Right renal cortex interstitium (tissue), 3 donors: ENCODE data around the gene COX20. TPM values are rescaled to one million over a fixed set of nuclear protein-coding genes. Genes with fewer than 3 reads are reported as not detected.
A peak's percentile ranks its signal among the peaks of the same experiment; 100 is the strongest.

Source experiments
- DNase-seq, 3 donors: peaks; one replicate each; pipeline ENCODE4 v3.0.0-alpha.2; 2013; ENCODE audit warnings: low read depth in 3 of 3, low spot score in 2 of 3
- polyA plus RNA-seq, 3 donors: library from polyadenylated mRNA; unstranded; fragments of 120-200 nt; gene quantifications; one replicate each; pipeline ENCODE4 v1.2.1, GENCODE V29; 2013; ENCODE audit not compliant: insufficient read length in 3 of 3

COX20 gene
- polyA plus RNA-seq, 3 donors, result 105 to 111 (median 109) TPM

DNA sequence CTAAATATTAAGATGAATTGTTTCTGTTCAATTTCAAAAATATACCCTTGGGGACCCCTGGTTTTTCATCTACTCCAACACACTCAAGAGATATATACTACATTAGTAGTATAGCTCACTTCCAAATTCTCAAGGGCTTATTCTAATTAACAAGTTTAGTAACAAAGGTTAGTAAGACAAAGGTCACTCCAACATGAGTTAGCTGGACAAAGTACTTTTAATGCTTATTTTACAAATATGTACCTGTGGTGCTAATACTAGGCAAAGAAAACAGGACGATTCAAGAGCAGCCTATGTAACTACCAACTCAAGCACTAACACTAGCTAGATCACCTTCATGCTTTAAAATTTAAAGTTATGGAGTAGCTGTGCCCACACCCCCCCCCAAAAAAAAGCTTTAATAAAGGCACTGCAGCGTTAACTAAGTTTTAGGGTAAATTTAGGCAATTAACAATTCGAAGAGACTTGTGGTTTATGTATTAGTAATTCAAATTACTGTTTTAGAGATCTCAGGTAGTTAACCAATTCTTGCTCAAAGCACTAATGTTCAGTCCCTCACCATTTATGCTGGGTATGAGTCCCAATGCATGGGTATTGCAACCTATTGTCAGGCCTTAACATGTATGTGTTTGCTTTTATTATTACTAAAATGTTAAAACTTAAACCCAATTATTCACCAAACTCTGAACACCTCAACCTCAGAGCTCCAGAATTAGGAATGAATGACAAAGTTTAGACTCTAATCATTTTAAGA is 14.8 kb downstream of the COX20 start:
- DNase-seq, result no peak

GRCh38 chr1:244850896-244851295 is 15.4 kb downstream of the COX20 start:
- no peak for DNase-seq

- no peak for DNase-seq
These were observed 16.2 kb downstream of the COX20 start for GRCh38 chr1:244851546-244852231.

GRCh38 chr1:244852694-244853093 is 17.2 kb downstream of the COX20 start:
- DNase-seq, result no peak

DNA sequence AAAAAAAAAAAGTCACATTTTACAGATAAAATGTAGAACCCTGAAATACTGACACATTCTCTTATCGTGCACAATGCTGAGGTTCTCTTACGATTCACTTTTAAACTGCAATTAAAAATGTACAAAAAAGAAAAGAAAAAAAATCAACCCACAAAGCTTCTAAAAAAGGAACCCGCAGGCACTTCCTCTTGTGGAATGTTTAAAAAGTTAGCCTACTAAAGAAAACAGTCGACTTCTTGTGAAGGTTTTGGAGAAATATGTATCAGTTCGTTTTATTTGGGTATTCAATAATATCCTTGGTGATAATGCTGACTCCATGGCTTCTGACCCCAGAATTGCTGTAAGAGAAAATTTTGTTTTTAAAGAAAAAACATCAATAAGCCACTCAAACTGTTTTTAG is 18.7 kb downstream of the COX20 start:
- DNase-seq, result no peak

DNA sequence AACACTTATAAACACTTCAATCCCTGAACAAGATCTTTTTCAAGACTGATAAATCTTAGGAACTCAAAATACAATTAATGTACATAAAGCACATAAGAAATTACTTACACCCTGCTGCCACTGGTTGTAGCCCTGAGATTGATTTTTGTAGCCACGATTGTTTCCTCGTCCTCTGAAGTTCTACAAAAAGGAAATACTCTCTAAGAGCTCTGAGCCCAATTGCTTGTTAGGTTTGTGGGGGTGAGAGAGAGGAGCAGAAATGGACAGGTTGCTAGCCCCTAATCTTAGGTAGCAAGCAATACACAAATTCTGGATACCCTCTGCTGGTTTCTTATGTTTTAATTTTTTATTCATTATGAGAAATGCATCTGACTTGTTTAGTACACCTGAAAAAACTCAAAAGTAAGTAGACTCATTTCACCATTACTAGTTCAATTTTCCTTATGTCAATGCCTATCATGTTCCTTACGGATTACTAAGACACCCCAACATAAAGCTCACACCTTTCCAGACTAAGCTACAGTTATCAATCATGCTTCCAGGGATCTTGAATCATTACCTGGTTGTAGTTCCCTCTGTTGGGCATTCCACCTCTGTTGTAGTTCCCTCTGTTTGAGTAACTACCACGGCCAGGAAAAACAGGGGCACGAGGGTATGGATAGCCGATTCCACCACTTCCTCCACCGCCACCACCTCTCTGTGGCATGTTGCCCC is 19.6 kb downstream of the COX20 start:
- no peak for DNase-seq

DNA sequence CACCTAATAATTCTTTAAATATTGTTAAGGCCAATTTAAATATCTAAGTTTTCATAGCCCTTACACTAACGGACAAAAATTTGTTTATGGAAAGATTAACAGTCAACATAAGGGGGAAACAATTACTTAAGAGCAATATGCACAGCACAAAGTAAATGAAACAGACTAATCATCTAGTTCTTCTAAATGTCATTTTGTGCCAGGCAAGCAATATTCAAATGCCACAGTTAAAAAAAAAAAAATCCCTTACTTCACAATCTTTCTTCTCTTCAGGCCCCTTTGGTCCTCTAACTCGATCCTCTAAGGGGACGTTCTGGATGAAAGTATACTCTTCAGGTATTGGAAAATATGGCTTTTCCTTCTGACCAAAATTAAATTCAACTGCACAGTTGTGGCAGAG is 22.3 kb downstream of the COX20 start:
- no peak for DNase-seq

- no peak for DNase-seq
These were observed 22.9 kb downstream of the COX20 start for GRCh38 chr1:244858357-244858756.

GRCh38 chr1:244860078-244860477 is 24.6 kb downstream of the COX20 start:
- DNase-seq, result no peak

DNA sequence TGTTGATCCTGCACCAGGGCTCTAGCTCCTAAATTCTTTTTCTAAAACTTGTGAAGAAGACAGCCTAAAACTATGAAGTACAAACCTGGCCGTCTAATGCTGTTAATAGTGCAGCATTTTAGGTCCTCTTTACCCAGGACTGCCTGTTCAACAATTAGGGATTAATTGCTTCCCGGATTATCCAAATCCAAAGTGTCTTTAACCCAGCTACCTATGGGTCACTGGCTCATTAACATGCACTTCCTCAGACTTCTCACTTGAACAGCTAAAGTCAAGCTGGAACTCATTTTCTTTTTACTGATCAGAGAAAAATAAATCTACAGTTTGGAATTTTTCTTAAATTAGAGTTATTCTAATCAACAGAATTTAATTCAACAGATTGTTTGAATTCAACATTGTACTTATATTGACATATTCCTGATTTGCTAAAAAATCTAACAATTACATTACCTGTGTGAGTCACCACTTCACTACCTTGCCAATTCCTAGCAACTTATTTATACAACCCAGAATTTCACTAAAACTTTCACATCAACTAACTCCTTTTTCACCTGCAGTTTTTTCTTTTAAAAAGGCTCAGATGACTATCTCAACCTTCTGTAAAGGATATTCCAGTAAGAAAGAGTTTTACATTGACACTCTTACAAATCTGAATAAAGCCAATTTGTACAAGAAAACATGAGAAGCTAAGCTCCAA is 25.6 kb downstream of the COX20 start:
- DNase-seq, result no peak

- DNase-seq, result no peak
These were observed 26.2 kb downstream of the COX20 start for GRCh38 chr1:244861683-244862082.

DNA sequence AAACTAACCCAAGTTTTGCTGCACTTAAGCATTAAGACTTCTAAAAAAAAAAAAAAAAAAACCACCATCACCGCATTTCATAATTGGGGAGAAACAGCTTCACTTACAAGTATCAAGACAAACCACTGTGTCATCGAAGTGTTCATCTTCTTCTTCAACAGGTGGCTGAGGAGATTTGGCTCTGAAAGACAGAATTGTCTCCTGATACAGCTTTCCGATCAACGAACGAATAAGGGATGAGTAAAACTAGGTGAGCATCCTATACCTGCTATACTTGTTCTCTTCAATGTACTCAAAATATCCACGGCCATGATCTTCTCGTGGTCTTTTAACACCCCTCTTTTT is 26.9 kb downstream of the COX20 start:
- DNase-seq, result no peak

- peak; percentile 60 to 88 (median 83) for DNase-seq
These were observed 27.4 kb downstream of the COX20 start for GRCh38 chr1:244862699-244863490.

DNA sequence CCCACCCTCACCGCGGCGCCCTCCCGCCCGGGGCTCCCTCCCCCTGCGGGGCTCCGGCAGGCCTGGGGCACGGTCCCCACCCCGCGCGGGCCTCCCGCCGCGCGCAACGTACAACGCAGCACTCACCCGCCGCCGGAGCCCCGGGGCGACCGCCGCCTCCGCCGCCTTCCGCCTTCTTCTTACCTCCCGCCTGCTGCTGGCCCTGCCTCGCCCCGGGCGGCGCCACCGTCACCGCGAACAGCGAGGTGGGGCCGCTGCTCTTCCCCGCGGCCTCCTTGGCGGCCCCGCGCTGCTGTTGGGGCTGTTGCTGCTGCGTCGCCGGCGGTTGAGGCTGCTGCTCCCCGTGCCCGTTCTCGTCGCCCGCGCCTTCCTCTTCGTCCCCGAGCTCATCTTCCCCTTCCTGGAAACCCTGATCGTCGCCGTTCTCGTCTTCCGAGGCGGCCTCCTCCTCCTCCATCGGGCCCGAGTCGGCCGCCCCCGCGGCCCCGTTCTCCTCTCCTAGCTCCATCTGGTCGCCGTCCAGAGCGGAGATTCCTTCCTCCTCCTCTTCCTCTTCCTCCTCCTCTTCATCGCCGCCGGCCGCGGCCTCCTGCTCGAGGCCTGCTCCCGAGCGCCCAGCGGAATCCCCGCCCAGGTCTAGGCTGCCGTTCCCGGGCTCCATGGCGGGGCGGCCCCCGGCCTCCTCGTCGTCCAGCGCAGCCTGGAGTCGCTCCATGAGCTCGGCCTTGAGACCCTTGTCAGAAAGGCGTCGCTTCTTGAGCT is 28.2 kb downstream of the COX20 start:
- DNase-seq, result no peak

GRCh38 chr1:244864253-244865027 is 29.0 kb downstream of the COX20 start, which contains the start of gene HNRNPU:
HNRNPU (minus strand) TSS chr1:244864543; CDS start chr1:244864307, 236 bp downstream.
- DNase-seq, result peak; percentile 92 to 94 (median 93)

GRCh38 chr1:244865028-244865371 is 29.5 kb downstream of the COX20 start:
- DNase-seq, result no peak

- DNase-seq, result no peak
These were observed 30.4 kb downstream of the COX20 start for GRCh38 chr1:244865820-244866219.

DNA sequence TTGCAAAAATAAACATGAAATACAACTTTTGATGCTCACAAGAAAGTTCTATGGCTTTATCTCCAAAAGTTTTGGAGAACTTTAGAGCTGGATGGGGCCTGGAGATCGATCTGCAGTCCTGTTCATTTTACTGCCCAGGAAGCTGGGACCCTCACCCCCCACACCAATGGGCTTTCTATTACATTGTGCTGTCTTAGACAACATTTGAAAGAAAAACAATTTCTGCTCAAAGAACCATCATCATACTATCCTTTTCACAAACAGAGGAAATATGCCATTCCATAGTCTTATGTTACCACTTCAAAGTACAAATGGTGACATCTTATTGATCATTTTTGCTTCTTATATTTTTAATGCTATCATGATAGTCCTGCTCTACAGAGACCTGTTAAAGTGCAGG is 30.9 kb downstream of the COX20 start:
- DNase-seq, result no peak
